Activated T-helper 17 cell treated with anti-CD3 and anti-CD28 coated beads, Interleukin-2, amount 50 U/mL, for 72 hours (primary cell): ENCODE results near the gene MROH2A. TPM values are rescaled to one million over a fixed set of nuclear protein-coding genes. Genes with fewer than 3 reads are reported as not detected.
A peak's percentile ranks its signal among the peaks of the same experiment; 100 is the strongest.

Experiments
- ATAC-seq: fragments of 150-1000 bp; cut with Tn5 transposase; replicated peaks from 2 replicates; pipeline ENCODE4 v1.10.0; 2021; ENCODE audit warnings: mild to moderate bottlenecking, moderate library complexity
- H3K27ac Mint-ChIP-seq: one replicate; pipeline ENCODE4 v1.8.0; 2022; ENCODE audit warnings: mixed read lengths
- H3K27me3 Mint-ChIP-seq: one replicate; pipeline ENCODE4 v1.8.0; 2022; ENCODE audit warnings: mixed read lengths
- H3K36me3 Mint-ChIP-seq: one replicate; pipeline ENCODE4 v1.8.0; 2022; ENCODE audit warnings: low read depth, mild to moderate bottlenecking, mixed read lengths
- H3K4me1 Mint-ChIP-seq: one replicate; pipeline ENCODE4 v1.8.0; 2022; ENCODE audit warnings: mixed read lengths
- H3K4me3 Mint-ChIP-seq: one replicate; pipeline ENCODE4 v1.8.0; 2022; ENCODE audit warnings: mild to moderate bottlenecking, mixed read lengths
- H3K9me3 Mint-ChIP-seq: one replicate; pipeline ENCODE4 v1.8.0; 2022; ENCODE audit warnings: mixed read lengths
- total RNA-seq, 2 donors: library from RNA; stranded (reverse); gene quantifications; one replicate each; pipeline ENCODE4 v1.2.3, GENCODE V29; 2022

MROH2A gene
- total RNA-seq, 2 donors from 2014 or later = not detected

GRCh38 chr2:233829193-233830110 lies 51.3 kb downstream of the MROH2A start:
- H3K27me3 Mint-ChIP-seq = peaks cover 8% of the 10 kb centered on the region
- H3K4me3 Mint-ChIP-seq = no peak overlapping the region
- H3K9me3 Mint-ChIP-seq = no peaks in the 10 kb centered on the region
- peaks cover 1% of the 10 kb centered on the region for H3K36me3 Mint-ChIP-seq
- no peak overlapping the region for H3K27ac Mint-ChIP-seq
- no peaks in the 10 kb centered on the region for H3K4me1 Mint-ChIP-seq
- no peak for ATAC-seq

GRCh38 chr2:233830111-233830802 lies 52.1 kb downstream of the MROH2A start:
- Mint-ChIP-seq H3K4me1 (no peaks in the 10 kb centered on the region), H3K4me3 (no peak overlapping the region), H3K36me3 (peaks cover 9% of the 10 kb centered on the region), H3K9me3 (no peaks in the 10 kb centered on the region), H3K27ac (no peak overlapping the region), H3K27me3 (peaks cover 6% of the 10 kb centered on the region)
- no peak for ATAC-seq

GRCh38 chr2:233831011-233831721 lies 53.0 kb downstream of the MROH2A start:
- Mint-ChIP-seq H3K27me3 (peaks cover 2% of the 10 kb centered on the region), H3K4me1 (no peaks in the 10 kb centered on the region), H3K9me3 (no peaks in the 10 kb centered on the region), H3K36me3 (peaks cover 18% of the 10 kb centered on the region), H3K27ac (no peak overlapping the region), H3K4me3 (no peak overlapping the region)
- ATAC-seq = no peak

- Mint-ChIP-seq H3K4me3 (no peak overlapping the region), H3K27ac (no peak overlapping the region), H3K9me3 (no peaks in the 10 kb centered on the region), H3K4me1 (no peaks in the 10 kb centered on the region), H3K36me3 (peaks cover 25% of the 10 kb centered on the region), H3K27me3 (no peaks in the 10 kb centered on the region)
- ATAC-seq = no peak
Measured at GRCh38 chr2:233831861-233832260, 53.7 kb downstream of the MROH2A start.

GRCh38 chr2:233832414-233832813 lies 54.3 kb downstream of the MROH2A start:
- Mint-ChIP-seq H3K36me3 (peaks cover 31% of the 10 kb centered on the region), H3K4me1 (no peaks in the 10 kb centered on the region), H3K27ac (no peak overlapping the region), H3K4me3 (no peak overlapping the region), H3K9me3 (no peaks in the 10 kb centered on the region), H3K27me3 (no peaks in the 10 kb centered on the region)
- ATAC-seq = no peak

GRCh38 chr2:233832869-233833311 lies 54.8 kb downstream of the MROH2A start:
- Mint-ChIP-seq H3K27ac (no peak overlapping the region), H3K4me3 (no peak overlapping the region), H3K4me1 (peaks cover 2% of the 10 kb centered on the region), H3K27me3 (no peaks in the 10 kb centered on the region), H3K36me3 (peaks cover 36% of the 10 kb centered on the region), H3K9me3 (no peaks in the 10 kb centered on the region)
- no peak for ATAC-seq

- Mint-ChIP-seq H3K4me1 (peaks cover 7% of the 10 kb centered on the region), H3K9me3 (no peaks in the 10 kb centered on the region), H3K27me3 (no peaks in the 10 kb centered on the region), H3K27ac (no peak overlapping the region), H3K4me3 (no peak overlapping the region), H3K36me3 (peaks cover 40% of the 10 kb centered on the region)
- no peak for ATAC-seq
Measured at GRCh38 chr2:233833345-233833744, 55.2 kb downstream of the MROH2A start.

GRCh38 chr2:233835230-233836186 lies 57.4 kb downstream of the MROH2A start:
- no peaks in the 10 kb centered on the region for H3K9me3 Mint-ChIP-seq
- peaks cover 62% of the 10 kb centered on the region for H3K36me3 Mint-ChIP-seq
- H3K27me3 Mint-ChIP-seq = no peaks in the 10 kb centered on the region
- H3K4me1 Mint-ChIP-seq = peaks cover 7% of the 10 kb centered on the region
- H3K4me3 Mint-ChIP-seq = no peak overlapping the region
- no peak overlapping the region for H3K27ac Mint-ChIP-seq
- ATAC-seq = peak; percentile 8

- H3K4me3 Mint-ChIP-seq = no peak overlapping the region
- no peak for ATAC-seq
- no peak overlapping the region for H3K27ac Mint-ChIP-seq
- peaks cover 7% of the 10 kb centered on the region for H3K4me1 Mint-ChIP-seq
- no peaks in the 10 kb centered on the region for H3K27me3 Mint-ChIP-seq
- peaks cover 70% of the 10 kb centered on the region for H3K36me3 Mint-ChIP-seq
- H3K9me3 Mint-ChIP-seq = no peaks in the 10 kb centered on the region
Measured at GRCh38 chr2:233836359-233836758, 58.2 kb downstream of the MROH2A start.

GRCh38 chr2:233837694-233838229 lies 59.6 kb downstream of the MROH2A start:
- peaks cover 84% of the 10 kb centered on the region for H3K36me3 Mint-ChIP-seq
- H3K4me1 Mint-ChIP-seq = peaks cover 7% of the 10 kb centered on the region
- no peaks in the 10 kb centered on the region for H3K27me3 Mint-ChIP-seq
- H3K9me3 Mint-ChIP-seq = no peaks in the 10 kb centered on the region
- no peak for ATAC-seq
- H3K27ac Mint-ChIP-seq = peak overlapping the region; percentile 41
- no peak overlapping the region for H3K4me3 Mint-ChIP-seq

- Mint-ChIP-seq H3K9me3 (no peaks in the 10 kb centered on the region), H3K4me1 (peaks cover 7% of the 10 kb centered on the region), H3K27me3 (no peaks in the 10 kb centered on the region), H3K4me3 (no peak overlapping the region), H3K27ac (no peak overlapping the region), H3K36me3 (peaks cover 89% of the 10 kb centered on the region)
- ATAC-seq = no peak
Measured at GRCh38 chr2:233838251-233838650, 60.1 kb downstream of the MROH2A start.

- no peaks in the 10 kb centered on the region for H3K9me3 Mint-ChIP-seq
- H3K27ac Mint-ChIP-seq = no peak overlapping the region
- H3K36me3 Mint-ChIP-seq = peaks cover 96% of the 10 kb centered on the region
- ATAC-seq = no peak
- peaks cover 7% of the 10 kb centered on the region for H3K4me1 Mint-ChIP-seq
- no peaks in the 10 kb centered on the region for H3K27me3 Mint-ChIP-seq
- no peak overlapping the region for H3K4me3 Mint-ChIP-seq
Measured at GRCh38 chr2:233838726-233839446, 60.8 kb downstream of the MROH2A start.

- no peaks in the 10 kb centered on the region for H3K9me3 Mint-ChIP-seq
- no peaks in the 10 kb centered on the region for H3K27me3 Mint-ChIP-seq
- H3K4me1 Mint-ChIP-seq = peaks cover 7% of the 10 kb centered on the region
- H3K36me3 Mint-ChIP-seq = peaks cover 100% of the 10 kb centered on the region
- H3K4me3 Mint-ChIP-seq = no peak overlapping the region
- H3K27ac Mint-ChIP-seq = no peak overlapping the region
- ATAC-seq = no peak
Measured at GRCh38 chr2:233839447-233839820, 61.3 kb downstream of the MROH2A start.
